ENCODE measurements around the gene SLC7A5.

SLC7A5 gene

DNA sequence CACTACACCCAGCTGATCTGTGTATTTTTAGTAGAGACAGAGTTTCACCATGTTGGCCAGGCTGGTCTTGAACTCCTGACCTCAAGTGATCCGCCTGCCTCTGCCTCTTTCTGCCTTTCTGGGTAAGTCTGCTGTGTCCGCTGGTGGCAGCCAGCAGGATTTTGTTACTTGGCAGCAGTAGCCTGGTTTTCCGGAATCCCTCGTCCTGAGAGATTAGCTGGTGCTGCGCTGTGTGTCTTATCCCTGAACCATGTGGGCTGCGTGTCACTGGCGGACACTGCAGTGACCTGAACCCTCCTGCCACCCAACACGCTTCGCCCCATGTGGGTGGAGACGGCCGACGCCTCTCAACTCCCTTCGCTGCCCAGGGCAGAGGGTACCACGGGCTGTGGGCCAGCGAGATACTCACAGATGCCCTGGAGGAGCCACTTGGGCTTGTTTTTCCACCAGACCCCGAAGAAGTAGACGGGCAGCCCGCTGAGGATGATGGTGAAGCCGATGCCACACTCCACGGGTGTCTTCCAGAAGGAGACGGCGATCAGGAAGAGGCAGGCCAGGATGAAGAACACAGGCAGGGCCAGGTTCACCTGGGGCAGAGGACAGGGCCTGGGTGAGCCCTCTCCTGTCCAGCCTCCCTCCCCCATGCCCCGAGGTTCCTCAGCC is 35.2 kb downstream of the SLC7A5 start:
- DNase-seq (ENCODE audit: low read depth) = no peak
- no peak for TF ChIP-seq CTCF (IDR thresholded peaks at IDR 0.05; ENCODE audit: low read length, missing control alignments)
- no peak overlapping the region for H3K4me3 ChIP-seq (replicated peaks; ENCODE audit: low read depth, low read length)

- H3K4me3 ChIP-seq (replicated peaks; ENCODE audit: low read depth, low read length) = no peak overlapping the region
- no peak for TF ChIP-seq CTCF (IDR thresholded peaks at IDR 0.05; ENCODE audit: low read length, missing control alignments)
- DNase-seq (ENCODE audit: low read depth) = no peak
These were observed 35.8 kb downstream of the SLC7A5 start for GRCh38 chr16:87833548-87833947.

GRCh38 chr16:87832741-87833502 is 36.4 kb downstream of the SLC7A5 start:
- no peak for DNase-seq (ENCODE audit: low read depth)
- no peak for TF ChIP-seq CTCF (IDR thresholded peaks at IDR 0.05; ENCODE audit: low read length, missing control alignments)
- no peak overlapping the region for H3K4me3 ChIP-seq (replicated peaks; ENCODE audit: low read depth, low read length)

GRCh38 chr16:87832137-87832527 is 37.2 kb downstream of the SLC7A5 start:
- DNase-seq (ENCODE audit: low read depth) = no peak
- H3K4me3 ChIP-seq (replicated peaks; ENCODE audit: low read depth, low read length) = no peak overlapping the region
- TF ChIP-seq CTCF (IDR thresholded peaks at IDR 0.05; ENCODE audit: low read length, missing control alignments) = no peak

DNA sequence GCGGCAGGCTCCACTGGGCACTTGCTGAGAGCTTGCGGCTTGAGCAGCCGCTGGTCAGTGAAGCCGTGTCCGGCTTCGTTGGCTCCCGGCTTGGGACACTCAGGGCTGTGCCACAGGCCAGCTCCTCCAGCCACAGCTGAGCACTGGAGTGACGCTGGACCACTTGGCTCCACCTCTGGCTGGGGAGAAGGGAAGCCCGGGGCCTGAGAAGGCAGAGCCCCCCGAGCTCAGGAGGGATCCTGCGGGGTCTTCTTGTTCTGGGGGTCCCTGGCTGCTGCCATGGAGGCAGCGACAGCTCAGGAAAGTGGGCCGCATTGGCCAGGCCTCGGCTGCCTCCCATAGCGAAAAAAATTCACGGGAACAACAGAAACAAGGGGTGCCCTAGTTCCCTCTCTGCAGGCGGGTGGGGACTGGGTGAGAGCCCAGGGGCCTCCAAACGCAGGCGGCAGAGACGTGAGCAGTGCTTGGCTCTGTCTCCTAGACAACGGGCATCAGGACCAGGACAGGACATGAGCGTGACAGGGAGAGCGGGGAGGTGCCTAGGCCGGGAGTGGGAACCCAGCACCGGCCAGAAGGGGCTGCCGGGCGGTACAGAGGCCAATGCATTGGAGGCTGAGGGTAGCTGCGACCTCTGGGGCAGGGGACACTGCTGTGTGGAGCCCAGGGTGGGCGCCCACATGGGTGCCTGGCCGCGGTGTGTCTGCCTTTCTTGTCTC is 37.7 kb downstream of the SLC7A5 start:
- no peak overlapping the region for H3K4me3 ChIP-seq (replicated peaks; ENCODE audit: low read depth, low read length)
- DNase-seq (ENCODE audit: low read depth) = no peak
- TF ChIP-seq CTCF (IDR thresholded peaks at IDR 0.05; ENCODE audit: low read length, missing control alignments) = no peak

- DNase-seq (ENCODE audit: low read depth) = no peak
- H3K4me3 ChIP-seq (replicated peaks; ENCODE audit: low read depth, low read length) = no peak overlapping the region
- no peak for TF ChIP-seq CTCF (IDR thresholded peaks at IDR 0.05; ENCODE audit: low read length, missing control alignments)
These were observed 38.5 kb downstream of the SLC7A5 start for GRCh38 chr16:87830673-87831420.

All from fibroblast of pulmonary artery (primary cell).